Epidermal melanocyte (primary cell): ENCODE data around the gene ATP5MG.

Experiments used
- DNase-seq: peaks from one replicate; pipeline ENCODE4 v3.0.0; 2011; ENCODE audit warnings: low spot score; ENCODE audit not compliant: insufficient read length

Gene ATP5MG

GRCh38 chr11:118441770-118442275 is 40.4 kb downstream of the ATP5MG start:
- no peak for DNase-seq

GRCh38 chr11:118442301-118442700 is 40.9 kb downstream of the ATP5MG start:
- DNase-seq, result no peak

GRCh38 chr11:118442908-118443589 is 41.6 kb downstream of the ATP5MG start:
- no peak for DNase-seq

GRCh38 chr11:118443590-118444218 is 42.3 kb downstream of the ATP5MG start:
- DNase-seq, result no peak

GRCh38 chr11:118447423-118447822 is 46.0 kb downstream of the ATP5MG start:
- no peak for DNase-seq

- no peak for DNase-seq
These were observed 46.9 kb downstream of the ATP5MG start for GRCh38 chr11:118448294-118448693.

- DNase-seq, result no peak
These were observed 48.0 kb downstream of the ATP5MG start for GRCh38 chr11:118449316-118449918.

GRCh38 chr11:118450451-118450850 is 49.0 kb downstream of the ATP5MG start:
- DNase-seq, result no peak
